Stimulated activated CD4-positive, alpha-beta T cell treated with anti-CD3 and anti-CD28 coated beads, Interleukin-1b, Interleukin-23, amount 100 ng/mL, for 1 hour (primary cell): ENCODE data around the gene NAALADL2.
"Not testable (repeated sequence)": the region's sequence is repeated elsewhere in the genome, so short reads cannot be mapped to it uniquely, and the experiment has no call there.

Experiments used
- DNase-seq, 2 donors: peaks; one replicate each; pipeline ENCODE4 v3.0.0-alpha.2; 2020; ENCODE audit warnings: low read depth in 2 of 2

The NAALADL2 gene

DNA sequence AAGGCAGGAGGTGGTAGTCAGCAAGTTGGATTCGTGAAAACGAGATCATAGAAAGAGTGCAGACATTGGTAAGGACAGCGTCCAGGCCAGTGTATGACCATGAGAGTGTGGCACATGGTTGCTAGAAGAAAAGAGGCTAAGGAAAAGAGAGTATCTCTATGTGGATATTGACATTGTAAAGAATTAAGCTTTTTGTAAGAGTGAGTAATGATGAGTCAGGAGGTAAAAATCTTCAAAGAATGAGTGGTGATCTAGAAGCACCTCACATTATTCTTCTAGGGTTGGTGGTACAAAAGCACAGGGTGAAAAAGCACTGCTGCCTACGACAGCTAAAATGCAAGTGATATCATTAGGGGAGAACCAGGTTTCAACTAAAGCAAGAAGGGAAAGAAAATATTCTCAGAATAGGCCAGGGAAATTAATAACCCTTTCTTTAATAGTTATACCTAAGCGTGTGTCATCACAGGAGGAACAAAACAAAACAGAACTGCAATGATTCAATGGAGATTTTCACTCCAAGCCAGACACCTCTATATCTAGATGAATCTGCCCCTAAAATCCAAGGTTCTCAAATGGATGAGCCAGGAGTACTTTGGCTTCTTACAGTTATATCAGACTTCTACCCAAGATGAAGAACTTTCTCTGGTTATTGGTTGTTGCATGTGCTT, 884.7 kb downstream of the NAALADL2 start:
- DNase-seq = no peak

DNA sequence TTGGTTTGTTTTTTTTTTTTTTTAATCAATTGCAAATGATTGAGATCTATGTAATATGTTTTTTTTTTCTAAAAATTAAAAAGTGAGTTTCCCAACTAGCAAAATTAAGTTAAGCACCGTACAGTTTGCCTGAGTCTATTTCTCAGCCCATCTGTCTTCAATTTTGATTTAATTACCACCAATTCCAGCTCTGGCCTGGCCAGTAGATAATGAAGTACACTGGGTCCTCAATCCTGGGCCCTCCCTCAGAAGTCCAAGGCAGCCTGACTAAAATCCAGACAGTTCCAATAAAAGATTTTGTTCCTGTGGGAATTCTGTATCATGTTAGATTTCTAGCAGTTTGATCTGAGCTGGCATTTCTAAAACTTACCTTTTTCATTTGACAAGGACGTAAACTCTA, 887.2 kb downstream of the NAALADL2 start:
- DNase-seq = no peak

DNA sequence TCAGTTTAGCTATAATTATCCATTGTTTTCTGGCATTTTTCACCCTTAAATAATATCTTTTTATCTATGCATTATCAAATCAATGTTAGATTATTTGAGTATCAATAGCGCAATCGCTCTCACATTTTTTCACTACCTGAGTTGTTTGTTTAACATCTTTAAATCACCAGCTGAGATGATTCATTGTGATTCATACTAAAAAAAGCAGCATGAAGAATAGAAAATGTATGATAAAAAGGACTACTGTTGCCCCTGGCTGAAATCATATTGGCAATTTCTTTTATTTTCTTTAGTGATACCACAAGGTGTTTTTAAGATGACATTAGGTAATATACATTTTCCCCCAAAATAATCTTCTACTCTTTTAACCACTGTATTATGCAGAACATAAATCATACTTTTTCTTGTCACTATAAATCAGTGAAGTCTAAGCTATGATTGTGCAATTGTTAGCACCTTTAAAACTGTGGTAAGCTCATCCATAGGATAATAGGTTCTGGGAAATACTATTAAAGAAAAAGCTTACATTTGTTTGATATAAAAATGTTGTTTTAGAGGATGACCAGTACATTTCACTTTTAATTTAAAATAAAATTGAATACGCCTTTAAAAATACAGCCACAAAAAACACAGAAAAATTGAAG, 889.1 kb downstream of the NAALADL2 start:
- no peak for DNase-seq

DNA sequence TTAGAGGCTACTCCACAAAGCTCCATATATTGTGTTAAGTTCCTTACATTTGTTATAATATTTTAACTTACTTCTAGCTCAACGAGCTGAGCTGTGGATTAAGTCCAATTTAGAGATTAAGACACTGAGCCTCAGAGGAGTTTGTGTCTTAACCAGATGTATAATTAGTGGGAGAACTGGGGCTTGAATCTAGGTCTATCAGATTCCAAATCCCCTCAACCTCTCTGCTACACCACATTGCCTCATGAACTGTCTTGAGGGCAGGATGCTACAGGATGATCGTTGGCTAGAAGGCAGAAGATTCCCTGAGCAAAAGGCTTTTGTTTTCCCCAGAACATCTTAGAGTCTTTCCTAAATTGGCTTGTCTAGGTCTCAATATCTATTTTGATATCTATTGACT, 890.8 kb downstream of the NAALADL2 start:
- DNase-seq = no peak

DNA sequence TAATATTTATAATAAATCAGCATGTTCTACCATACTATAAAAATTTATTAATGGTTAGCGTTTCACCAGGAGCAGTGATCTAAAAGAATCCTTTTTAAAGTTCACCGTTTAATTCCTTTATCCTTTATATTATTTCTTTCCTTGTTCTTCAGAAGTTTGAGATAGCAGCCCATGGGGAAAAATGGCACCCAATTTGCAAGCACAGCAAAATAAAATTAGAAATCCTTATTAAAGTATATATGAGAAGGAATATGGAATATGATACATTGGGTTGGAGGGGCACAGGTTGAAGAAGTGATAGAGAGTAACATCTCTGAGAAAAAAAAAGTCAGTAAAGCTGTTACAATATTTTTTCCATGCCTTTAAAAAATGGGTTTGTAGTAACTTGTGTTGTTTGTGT, 892.0 kb downstream of the NAALADL2 start:
- DNase-seq = no peak

DNA sequence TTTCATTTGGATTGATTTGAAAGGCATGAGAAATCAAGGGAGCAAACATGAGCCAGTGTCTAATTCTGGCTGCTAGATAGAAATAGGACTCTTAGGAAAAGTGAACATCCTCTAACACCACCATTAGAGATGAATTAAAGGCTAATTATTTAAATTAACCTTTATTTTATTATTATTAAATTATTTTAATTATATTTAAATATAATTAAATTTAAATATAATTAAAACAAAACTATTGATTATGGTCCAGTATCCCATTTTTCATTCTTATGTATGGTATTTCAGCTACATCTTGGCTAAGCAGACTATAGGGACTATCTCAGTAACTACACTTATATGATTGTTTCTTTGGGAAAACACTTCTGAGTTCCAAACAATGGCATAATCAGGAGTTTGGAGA, 904.8 kb downstream of the NAALADL2 start:
- DNase-seq = no peak

DNA sequence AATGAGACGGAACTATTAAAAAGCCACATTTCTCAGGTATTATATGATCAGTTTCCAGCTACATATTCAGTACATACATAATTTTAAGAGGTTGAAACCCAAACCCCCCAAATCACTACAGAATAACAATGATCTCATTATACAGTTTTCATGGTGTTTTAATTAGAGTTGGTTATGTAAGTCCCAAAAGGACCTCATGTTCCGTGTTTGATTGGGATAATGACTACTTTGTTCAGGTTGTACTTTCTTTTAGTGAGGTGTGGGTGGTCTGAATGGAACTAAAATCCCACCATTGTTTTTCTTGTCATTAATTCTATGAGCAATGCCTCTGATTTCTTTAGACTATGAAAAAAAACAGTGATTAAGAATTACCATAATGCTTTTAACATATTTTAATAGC, 905.6 kb downstream of the NAALADL2 start:
- no peak for DNase-seq

DNA sequence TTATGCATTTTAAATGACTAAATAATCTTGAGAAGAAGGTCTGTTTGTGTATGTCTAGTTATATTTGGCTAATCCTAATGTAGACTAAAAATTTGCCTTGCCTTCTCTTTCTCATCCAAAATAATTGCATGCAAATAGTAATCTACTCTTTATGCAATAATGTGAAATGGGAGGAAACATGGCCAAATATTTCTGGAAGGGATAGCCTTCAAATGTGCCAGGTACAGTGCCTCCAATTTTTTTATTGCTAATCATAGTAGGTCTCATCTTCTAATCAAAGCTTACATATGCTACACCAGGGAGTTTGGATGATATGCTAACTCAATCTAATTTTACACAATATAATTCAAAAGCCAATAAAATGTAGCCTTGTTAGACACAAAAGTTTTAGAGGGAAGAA, 911.3 kb downstream of the NAALADL2 start:
- no peak for DNase-seq

DNA sequence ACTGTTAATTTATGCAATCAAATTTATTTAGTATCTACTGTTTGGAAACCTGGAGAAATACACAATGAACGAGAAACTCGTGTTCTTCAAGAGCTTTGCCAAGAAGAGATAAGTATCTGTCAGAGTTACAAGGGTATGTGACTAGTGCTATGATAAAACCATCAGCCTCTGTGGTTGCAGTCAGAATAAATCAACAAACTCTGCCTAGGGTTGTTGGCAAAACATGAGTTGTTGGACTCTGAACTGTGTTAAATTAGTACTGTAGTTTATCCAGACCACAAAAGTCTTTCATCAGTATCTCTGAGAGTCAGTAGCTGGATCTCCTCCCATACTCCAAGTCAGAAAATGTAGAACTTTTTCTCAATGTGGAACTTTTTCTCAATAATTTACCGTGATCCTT, 918.4 kb downstream of the NAALADL2 start:
- no peak for DNase-seq

DNA sequence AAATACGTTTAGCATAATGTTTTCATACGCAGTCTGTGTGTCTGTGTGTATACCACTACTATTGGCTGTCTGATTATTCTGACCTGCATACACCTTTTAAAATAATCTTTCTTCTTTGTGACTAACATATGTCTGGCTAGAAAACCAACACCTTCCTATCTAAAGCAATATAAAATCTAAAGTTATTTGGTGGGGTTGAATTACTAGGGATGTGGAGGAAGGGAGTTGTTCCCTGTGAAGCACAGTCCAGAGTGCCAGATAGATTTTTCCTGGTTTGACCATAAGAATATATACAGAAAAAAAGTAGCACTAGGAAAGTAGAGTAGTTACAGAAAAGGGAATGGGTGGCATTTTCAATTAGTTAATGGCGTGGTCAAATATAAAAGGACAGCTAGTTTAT, 918.8 kb downstream of the NAALADL2 start:
- DNase-seq = no peak

DNA sequence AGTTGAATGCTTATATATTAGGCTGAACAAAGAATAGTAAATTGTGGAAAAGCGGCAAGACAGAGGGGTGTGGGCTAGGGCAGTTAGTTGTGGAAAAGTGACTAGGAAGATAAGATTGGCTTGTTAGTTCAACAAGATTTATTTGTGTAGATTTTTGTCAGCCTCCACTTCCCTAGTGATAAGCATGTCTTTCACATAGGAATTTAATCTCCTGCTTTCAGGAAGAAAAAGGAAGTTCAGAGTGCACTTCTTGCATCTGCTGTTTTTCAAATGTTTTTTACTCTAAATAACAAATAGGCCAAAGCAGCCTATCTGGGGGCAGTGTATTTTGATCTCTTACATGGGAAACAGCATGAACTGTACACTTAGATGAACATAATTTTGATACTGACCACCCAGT, 919.9 kb downstream of the NAALADL2 start:
- no peak for DNase-seq

DNA sequence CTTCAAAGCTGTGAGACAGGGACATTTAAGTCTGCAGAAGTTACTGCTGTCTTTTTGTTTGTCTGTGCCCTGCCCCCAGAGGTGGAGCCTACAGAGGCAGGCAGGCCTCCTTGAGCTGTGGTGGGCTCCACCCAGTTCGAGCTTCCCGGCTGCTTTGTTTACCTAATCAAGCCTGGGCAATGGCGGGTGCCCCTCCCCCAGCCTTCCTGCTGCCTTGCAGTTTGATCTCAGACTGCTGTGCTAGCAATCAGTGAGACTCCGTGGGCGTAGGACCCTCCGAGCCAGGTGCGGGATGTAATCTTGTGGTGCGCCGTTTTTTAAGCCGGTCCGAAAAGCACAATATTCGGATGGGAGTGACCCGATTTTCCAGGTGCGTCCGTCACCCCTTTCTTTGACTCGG, 928.0 kb downstream of the NAALADL2 start:
- DNase-seq = not testable (repeated sequence)

DNA sequence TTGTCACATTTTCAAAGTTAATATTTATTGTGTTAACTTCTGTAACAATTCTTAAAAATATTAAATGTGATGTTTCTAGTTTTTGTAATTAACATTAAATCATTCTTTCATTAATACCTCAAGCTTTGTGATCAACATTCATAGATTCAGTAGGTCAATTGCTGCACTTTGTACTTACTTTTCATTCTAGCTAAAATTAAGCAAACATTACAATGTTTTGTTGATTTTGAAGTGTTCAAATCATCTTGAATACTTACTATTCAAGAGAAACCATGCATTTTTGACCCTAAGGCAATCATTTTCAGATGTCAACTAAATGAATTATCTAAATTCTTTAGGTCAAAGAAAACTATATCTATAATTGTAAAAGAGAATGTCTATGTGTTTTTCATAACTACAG, 933.1 kb downstream of the NAALADL2 start:
- no peak for DNase-seq

DNA sequence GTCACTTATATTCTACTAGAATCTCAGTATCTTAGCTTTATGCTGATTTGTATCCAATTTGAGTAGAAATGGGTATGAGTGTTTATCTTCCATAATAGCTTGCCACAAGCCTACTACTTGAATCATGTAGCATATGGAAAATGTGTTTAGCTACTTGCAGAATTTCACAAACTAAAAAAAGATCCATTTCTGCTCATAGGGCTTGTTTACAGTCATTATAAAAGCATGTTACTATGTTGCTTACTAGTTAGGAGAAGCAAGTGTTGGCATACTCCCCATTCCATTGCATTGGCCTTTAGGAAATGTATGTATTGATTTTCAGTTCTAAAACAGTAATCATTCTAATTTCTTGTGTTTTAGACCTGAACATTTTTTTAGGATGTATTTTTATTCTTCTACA, 939.2 kb downstream of the NAALADL2 start:
- DNase-seq = no peak

DNA sequence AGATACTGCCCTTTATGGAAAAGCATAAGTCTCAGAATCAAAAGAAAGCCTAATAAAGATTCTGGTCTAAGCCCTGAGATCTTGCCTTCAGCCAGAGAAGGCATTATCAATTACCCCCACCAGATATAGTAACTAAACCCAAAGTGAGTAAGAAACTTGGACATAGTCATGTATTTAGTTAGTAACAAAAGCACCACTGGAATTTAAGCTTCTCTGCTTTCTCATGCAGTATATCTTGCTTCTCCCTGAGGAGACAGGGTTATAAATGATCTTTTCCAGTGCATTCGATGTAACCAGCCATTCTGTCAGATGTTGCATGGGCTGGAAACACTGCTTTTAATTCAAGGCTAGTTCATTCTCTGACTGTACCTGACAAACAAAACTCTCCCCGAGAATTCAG, 946.7 kb downstream of the NAALADL2 start:
- no peak for DNase-seq

DNA sequence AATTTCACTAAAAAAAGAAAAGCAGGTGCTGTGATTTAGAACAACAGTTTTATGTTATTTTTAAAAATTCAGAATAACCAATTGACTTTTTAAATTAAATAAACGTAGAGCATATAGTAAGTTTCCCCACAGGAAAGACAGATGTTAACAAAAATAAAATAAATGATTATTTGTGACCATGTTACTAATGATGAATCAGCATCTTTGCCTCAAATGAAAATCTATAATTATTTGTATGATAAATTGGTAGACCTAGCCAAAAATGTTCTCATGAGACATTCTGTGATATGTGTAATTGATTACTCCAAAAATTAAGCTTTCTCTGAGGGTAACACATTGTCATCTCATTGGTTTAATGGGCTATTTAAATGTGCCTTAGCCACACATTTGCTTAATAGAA, 948.0 kb downstream of the NAALADL2 start:
- no peak for DNase-seq

DNA sequence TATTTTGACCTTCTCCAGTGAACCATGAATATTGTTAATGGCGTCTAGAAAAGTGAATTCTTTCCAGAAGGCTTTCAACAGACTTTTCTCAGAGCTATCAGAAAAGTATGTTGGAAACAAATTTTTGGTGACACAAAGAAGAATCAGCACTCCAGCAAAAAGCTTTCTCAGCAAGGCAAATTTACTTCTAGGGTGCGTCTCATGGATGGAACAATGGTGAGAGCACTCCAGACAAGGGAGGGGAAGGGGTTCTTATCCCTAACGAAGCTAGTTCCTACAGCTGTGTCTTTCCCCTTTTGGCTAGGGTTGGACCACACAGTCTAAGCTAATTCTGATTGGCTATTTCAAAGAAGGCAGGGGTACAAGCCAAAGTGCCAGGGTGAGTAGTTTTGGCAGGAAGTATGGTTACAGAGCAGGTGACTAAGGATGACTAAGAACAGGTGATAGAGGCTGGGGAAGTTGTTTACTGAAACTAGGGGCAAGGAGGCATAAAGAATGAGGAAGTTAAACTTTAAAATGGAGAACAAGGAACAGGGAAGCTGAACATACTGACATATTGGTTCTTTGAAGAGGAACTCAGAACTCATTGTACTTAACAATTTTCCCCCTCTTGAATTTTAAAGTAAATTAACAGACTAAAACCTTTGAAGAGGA, 959.8 kb downstream of the NAALADL2 start:
- no peak for DNase-seq

DNA sequence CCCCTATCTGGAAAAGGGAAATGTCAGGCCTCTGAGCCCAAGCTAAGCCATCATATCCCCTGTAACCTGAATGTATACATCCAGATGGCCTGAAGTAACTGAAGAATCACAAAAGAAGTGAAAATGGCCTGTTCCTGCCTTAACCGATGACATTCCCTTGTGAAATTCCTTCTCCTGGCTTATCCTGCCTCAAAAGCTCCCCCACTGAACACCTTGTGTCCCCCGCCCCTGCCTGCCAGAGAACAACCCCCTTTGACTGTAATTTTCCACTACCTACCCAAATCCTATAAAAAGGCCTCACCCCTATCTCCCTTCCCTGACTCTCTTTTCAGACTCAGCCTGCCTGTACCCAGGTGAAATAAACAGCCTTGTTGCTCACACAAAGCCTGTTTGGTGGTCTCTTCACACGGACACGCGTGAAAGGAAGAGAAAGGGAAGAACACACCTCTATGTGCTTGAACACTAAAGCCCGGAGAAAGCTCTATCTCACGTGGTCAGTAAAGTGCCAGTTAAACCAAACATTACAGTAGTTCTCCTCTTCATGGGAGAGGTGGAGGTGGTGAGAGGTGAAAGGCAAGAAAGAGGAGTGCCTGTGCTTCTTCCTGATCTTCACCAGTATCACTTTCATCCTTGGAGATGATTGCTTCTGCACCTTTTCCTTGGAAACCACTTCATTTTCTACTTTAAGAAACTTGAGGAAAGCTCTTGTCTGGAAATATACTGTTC, 963.8 kb downstream of the NAALADL2 start:
- not testable (repeated sequence) for DNase-seq

DNA sequence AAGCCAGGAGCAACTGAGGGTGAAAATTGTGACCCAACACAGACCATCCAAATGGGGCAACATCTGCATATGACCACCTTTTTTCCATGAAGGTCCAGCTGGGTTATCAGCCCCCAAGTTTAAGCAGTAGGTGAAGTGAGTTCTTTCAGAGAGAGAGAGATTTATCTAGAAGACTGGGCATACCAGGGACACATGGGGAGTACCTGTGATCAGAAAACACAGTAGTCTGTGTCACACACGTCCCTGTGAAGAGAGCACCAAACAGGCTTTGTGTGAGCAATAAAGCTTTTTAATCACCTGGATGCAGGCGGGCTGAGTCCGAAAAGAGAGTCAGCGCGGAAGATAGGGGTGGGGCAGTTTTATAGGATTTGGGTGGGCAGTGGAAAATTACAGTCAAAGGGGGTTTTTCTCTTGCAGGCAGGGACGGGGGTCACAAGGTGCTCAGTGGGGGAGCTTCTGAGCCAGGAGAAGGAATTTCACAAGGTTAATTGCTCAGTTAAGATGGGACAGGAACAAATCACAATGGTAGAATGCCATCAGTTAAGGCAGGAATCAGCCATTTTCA, 966.0 kb downstream of the NAALADL2 start:
- not testable (repeated sequence) for DNase-seq

DNA sequence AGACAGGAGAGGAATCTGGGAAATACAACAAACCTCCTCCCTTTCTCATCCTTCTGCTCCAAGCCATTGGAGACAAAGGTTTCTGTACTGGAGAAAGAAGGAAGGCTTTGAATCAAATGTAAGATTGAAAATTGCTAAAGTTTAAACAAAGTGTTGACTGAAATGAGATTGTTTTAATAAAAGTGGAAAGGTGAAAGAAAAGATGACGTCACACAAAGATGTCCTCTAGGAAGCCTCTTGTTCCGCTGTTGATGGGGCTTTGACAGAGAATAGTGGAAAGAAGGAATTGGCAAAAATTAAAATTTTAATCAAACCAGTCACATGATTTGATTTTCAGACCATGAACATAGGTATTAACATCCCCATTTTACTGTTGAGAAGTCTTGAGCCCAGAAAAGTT, 967.6 kb downstream of the NAALADL2 start:
- no peak for DNase-seq

DNA sequence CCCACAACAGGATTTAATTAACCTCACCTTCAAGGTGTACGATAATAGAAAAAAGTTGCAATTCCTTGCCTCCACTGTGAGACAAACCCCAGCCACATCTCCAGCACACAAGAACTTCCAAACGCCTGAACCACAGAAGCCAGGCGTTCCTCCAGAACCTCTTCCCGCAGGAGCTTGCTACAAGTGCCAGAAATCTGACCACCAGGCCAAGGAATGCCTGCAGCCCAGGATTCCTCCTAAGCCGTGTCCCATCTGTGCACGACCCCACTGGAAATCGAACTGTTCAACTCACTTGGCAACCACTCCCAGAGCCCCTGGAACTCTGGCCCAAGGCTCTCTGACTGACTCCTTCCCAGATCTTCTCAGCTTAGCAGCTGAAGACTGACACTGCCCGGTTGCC, 970.7 kb downstream of the NAALADL2 start:
- not testable (repeated sequence) for DNase-seq

DNA sequence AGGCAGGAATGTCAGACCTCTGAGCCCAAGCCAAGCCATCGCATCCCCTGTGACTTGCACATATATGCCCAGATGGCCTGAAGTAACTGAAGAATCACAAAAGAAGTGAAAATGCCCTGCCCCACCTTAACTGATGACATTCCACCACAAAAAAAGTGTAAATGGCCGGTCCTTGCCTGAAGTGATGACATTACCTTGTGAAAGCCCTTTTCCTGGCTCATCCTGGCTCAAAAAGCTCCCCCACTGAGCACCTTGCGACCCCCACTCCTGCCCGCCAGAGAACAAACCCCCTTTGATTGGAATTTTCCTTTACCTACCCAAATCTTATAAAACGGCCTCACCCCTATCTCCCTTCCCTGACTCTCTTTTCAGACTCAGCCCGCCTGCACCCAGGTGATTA, 976.6 kb downstream of the NAALADL2 start:
- not testable (repeated sequence) for DNase-seq
